HUES48 (cell line): ENCODE results near the gene MREG.
"Not testable (repeated sequence)": the region's sequence is repeated elsewhere in the genome, so short reads cannot be mapped to it uniquely, and the experiment has no call there.

ENCODE experiments used
- H3K27ac ChIP-seq: one replicate; pipeline ENCODE4 v1.7.0; 2013; ENCODE audit warnings: low read depth, low read length, inconsistent platforms
- H3K27me3 ChIP-seq: 2 replicates; pipeline ENCODE4 v1.6.1; 2013; ENCODE audit warnings: mild to moderate bottlenecking, low read length; ENCODE audit not compliant: control insufficient read depth, insufficient read depth
- H3K36me3 ChIP-seq: 2 replicates; pipeline ENCODE4 v1.6.1; 2013; ENCODE audit warnings: low read length; ENCODE audit not compliant: control insufficient read depth, insufficient read depth
- H3K4me1 ChIP-seq: 2 replicates; pipeline ENCODE4 v1.6.1; 2013; ENCODE audit warnings: mild to moderate bottlenecking, low read length; ENCODE audit not compliant: control insufficient read depth, insufficient read depth
- H3K4me3 ChIP-seq: 2 replicates; pipeline ENCODE4 v1.5.1; 2013; ENCODE audit warnings: mild to moderate bottlenecking, low read depth, low read length
- H3K9ac ChIP-seq: 2 replicates; pipeline ENCODE4 v1.6.1; 2013; ENCODE audit warnings: mild to moderate bottlenecking, low read depth, low read length, moderate library complexity
- H3K9me3 ChIP-seq: 2 replicates; pipeline ENCODE4 v1.6.1; 2013; ENCODE audit warnings: low read length; ENCODE audit not compliant: control insufficient read depth, insufficient read depth

MREG gene

GRCh38 chr2:215957354-215958122 lies 55.8 kb downstream of the MREG start:
- H3K9me3 ChIP-seq, H3K4me3 ChIP-seq, H3K27ac ChIP-seq, H3K27me3 ChIP-seq, H3K36me3 ChIP-seq, H3K9ac ChIP-seq, H3K4me1 ChIP-seq: not testable (repeated sequence)

GRCh38 chr2:215952860-215953637 lies 60.3 kb downstream of the MREG start:
- H3K4me1 ChIP-seq, result no peaks in the 10 kb centered on the region
- no peaks in the 10 kb centered on the region for H3K9me3 ChIP-seq
- H3K9ac ChIP-seq, result no peak overlapping the region
- H3K4me3 ChIP-seq, result no peak overlapping the region
- H3K27ac ChIP-seq, result no peak overlapping the region
- H3K36me3 ChIP-seq, result no peaks in the 10 kb centered on the region
- H3K27me3 ChIP-seq, result no peaks in the 10 kb centered on the region

GRCh38 chr2:215951558-215951957 lies 61.8 kb downstream of the MREG start:
- no peaks in the 10 kb centered on the region for H3K4me1 ChIP-seq
- H3K36me3 ChIP-seq, result peaks cover 3% of the 10 kb centered on the region
- no peaks in the 10 kb centered on the region for H3K9me3 ChIP-seq
- no peak overlapping the region for H3K27ac ChIP-seq
- no peaks in the 10 kb centered on the region for H3K27me3 ChIP-seq
- H3K9ac ChIP-seq, result no peak overlapping the region
- no peak overlapping the region for H3K4me3 ChIP-seq

- Histone ChIP-seq H3K27ac (no peak overlapping the region), H3K4me3 (no peak overlapping the region), H3K9me3 (no peaks in the 10 kb centered on the region), H3K9ac (no peak overlapping the region), H3K36me3 (peaks cover 14% of the 10 kb centered on the region), H3K4me1 (no peaks in the 10 kb centered on the region), H3K27me3 (no peaks in the 10 kb centered on the region)
Observed at GRCh38 chr2:215949991-215950404, 63.4 kb downstream of the MREG start.

- H3K4me3 ChIP-seq, result no peak overlapping the region
Observed at GRCh38 chr2:215948051-215948450, 65.3 kb downstream of the MREG start.

GRCh38 chr2:215946586-215946985 lies 66.8 kb downstream of the MREG start:
- H3K36me3 ChIP-seq, result peaks cover 33% of the 10 kb centered on the region
- no peaks in the 10 kb centered on the region for H3K4me1 ChIP-seq
- H3K27ac ChIP-seq, result no peak overlapping the region
- H3K4me3 ChIP-seq, result no peak overlapping the region
- H3K27me3 ChIP-seq, result no peaks in the 10 kb centered on the region
- H3K9ac ChIP-seq, result no peak overlapping the region
- H3K9me3 ChIP-seq, result no peaks in the 10 kb centered on the region

More at GRCh38 chr2:215948051-215948450, 65.3 kb downstream of the MREG start:
- Histone ChIP-seq H3K9me3 (no peaks in the 10 kb centered on the region), H3K9ac (no peak overlapping the region), H3K4me1 (no peaks in the 10 kb centered on the region), H3K27ac (no peak overlapping the region), H3K27me3 (no peaks in the 10 kb centered on the region), H3K36me3 (peaks cover 27% of the 10 kb centered on the region)

- Histone ChIP-seq H3K36me3 (peaks cover 40% of the 10 kb centered on the region), H3K4me1 (peaks cover 9% of the 10 kb centered on the region; the same call in 1 of the 2 replicates), H3K9ac (no peak overlapping the region), H3K9me3 (no peaks in the 10 kb centered on the region), H3K4me3 (no peak overlapping the region), H3K27me3 (no peaks in the 10 kb centered on the region), H3K27ac (no peak overlapping the region)
Observed at GRCh38 chr2:215942194-215942593, 71.2 kb downstream of the MREG start.

GRCh38 chr2:215941726-215942125 lies 71.6 kb downstream of the MREG start:
- peaks cover 38% of the 10 kb centered on the region for H3K36me3 ChIP-seq

GRCh38 chr2:215940645-215941184 lies 72.6 kb downstream of the MREG start:
- Histone ChIP-seq H3K27ac (no peak overlapping the region), H3K27me3 (no peaks in the 10 kb centered on the region), H3K4me1 (peaks cover 9% of the 10 kb centered on the region; the same call in 1 of the 2 replicates), H3K4me3 (no peak overlapping the region), H3K9me3 (no peaks in the 10 kb centered on the region), H3K36me3 (peaks cover 32% of the 10 kb centered on the region), H3K9ac (no peak overlapping the region)

More at GRCh38 chr2:215941726-215942125, 71.6 kb downstream of the MREG start:
- Histone ChIP-seq H3K27ac (no peak overlapping the region), H3K9me3 (no peaks in the 10 kb centered on the region), H3K4me3 (no peak overlapping the region), H3K4me1 (peaks cover 9% of the 10 kb centered on the region; the same call in 1 of the 2 replicates), H3K27me3 (no peaks in the 10 kb centered on the region), H3K9ac (no peak overlapping the region)

- H3K9me3 ChIP-seq, result no peaks in the 10 kb centered on the region
- no peaks in the 10 kb centered on the region for H3K27me3 ChIP-seq
- peaks cover 9% of the 10 kb centered on the region; the same call in 1 of the 2 replicates for H3K4me1 ChIP-seq
- no peak overlapping the region for H3K4me3 ChIP-seq
- H3K36me3 ChIP-seq, result peaks cover 10% of the 10 kb centered on the region; the same call in 1 of the 2 replicates
- H3K27ac ChIP-seq, result no peak overlapping the region
- no peak overlapping the region for H3K9ac ChIP-seq
Observed at GRCh38 chr2:215937190-215937589, 76.2 kb downstream of the MREG start.

- no peaks in the 10 kb centered on the region for H3K27me3 ChIP-seq
- H3K27ac ChIP-seq, result no peak overlapping the region
- H3K36me3 ChIP-seq, result peaks cover 8% of the 10 kb centered on the region
- H3K4me1 ChIP-seq, result peaks cover 20% of the 10 kb centered on the region; the same call in 1 of the 2 replicates
- no peak overlapping the region for H3K9ac ChIP-seq
- no peaks in the 10 kb centered on the region; the same call in 1 of the 2 replicates for H3K9me3 ChIP-seq
- no peak overlapping the region for H3K4me3 ChIP-seq
Observed at GRCh38 chr2:215933151-215933550, 80.2 kb downstream of the MREG start.
